HTERT RPE-1 (cell line): ENCODE data around the gene CPSF6.
"Not testable (repeated sequence)": the region's sequence is repeated elsewhere in the genome, so short reads cannot be mapped to it uniquely, and the experiment has no call there.

ENCODE experiments used
- in situ Hi-C: fragments of 300-500 bp; cut with MboI; formaldehyde crosslinking; loops from 4 replicates; pipeline ENCODE4 v1.14.3; 2020; ENCODE audit warnings: low sequenced_read_pairs

The CPSF6 gene

GRCh38 chr12:69239352-69239921 is at the start of gene CPSF6:
Gene CPSF6, plus strand, starts transcription at chr12:69239569. Its CDS starts 78 bp downstream, at chr12:69239647.
- in situ Hi-C loops = no loop called here

- in situ Hi-C loops = no loop called here
Measured at GRCh38 chr12:69196302-69197288, 42.8 kb upstream of the CPSF6 start.

GRCh38 chr12:69199976-69200375 is 39.4 kb upstream of the CPSF6 start:
- in situ Hi-C loops = not testable (repeated sequence)

- in situ Hi-C loops = no loop called here
Measured at GRCh38 chr12:69204191-69204590, 35.2 kb upstream of the CPSF6 start.

GRCh38 chr12:69210661-69211060 is 28.7 kb upstream of the CPSF6 start:
- in situ Hi-C loops = no loop called here

GRCh38 chr12:69211160-69211559 is 28.2 kb upstream of the CPSF6 start:
- in situ Hi-C loops = no loop called here

GRCh38 chr12:69214169-69214568 is 25.2 kb upstream of the CPSF6 start:
- in situ Hi-C loops = no loop called here

GRCh38 chr12:69225251-69225910 is 14.0 kb upstream of the CPSF6 start:
- in situ Hi-C loops = no loop called here

GRCh38 chr12:69231479-69231878 is 7.9 kb upstream of the CPSF6 start:
- in situ Hi-C loops = no loop called here

- in situ Hi-C loops = no loop called here
Measured at GRCh38 chr12:69238589-69239351, 599 bp upstream of the CPSF6 start.

- in situ Hi-C loops = no loop called here
Measured at GRCh38 chr12:69239922-69240630, 707 bp downstream of the CPSF6 start.

GRCh38 chr12:69240631-69240995 is 1.2 kb downstream of the CPSF6 start:
- in situ Hi-C loops = no loop called here

- in situ Hi-C loops = no loop called here
Measured at GRCh38 chr12:69241438-69242092, 2.2 kb downstream of the CPSF6 start.

- in situ Hi-C loops = no loop called here
Measured at GRCh38 chr12:69243099-69244084, 4.0 kb downstream of the CPSF6 start.

GRCh38 chr12:69247268-69248018 is 8.1 kb downstream of the CPSF6 start:
- in situ Hi-C loops = no loop called here

GRCh38 chr12:69252033-69252432 is 12.7 kb downstream of the CPSF6 start:
- in situ Hi-C loops = no loop called here

- in situ Hi-C loops = no loop called here
Measured at GRCh38 chr12:69254046-69254445, 14.7 kb downstream of the CPSF6 start.

- in situ Hi-C loops = no loop called here
Measured at GRCh38 chr12:69254862-69255261, 15.5 kb downstream of the CPSF6 start.
